Femur (tissue), 1 donor: ENCODE measurements around the gene CRACR2A.
A peak's percentile ranks its signal among the peaks of the same experiment; 100 is the strongest.

Experiments
- DNase-seq: peaks from one replicate; pipeline ENCODE4 v3.0.0-alpha.2; 2017

The CRACR2A gene

GRCh38 chr12:3646561-3647241 is 106.2 kb downstream of the CRACR2A start:
- no peak for DNase-seq

GRCh38 chr12:3645091-3645490 is 107.8 kb downstream of the CRACR2A start:
- DNase-seq, result no peak

GRCh38 chr12:3644104-3644503 is 108.8 kb downstream of the CRACR2A start:
- no peak for DNase-seq

GRCh38 chr12:3641428-3642018 is 111.4 kb downstream of the CRACR2A start:
- DNase-seq, result no peak

GRCh38 chr12:3636328-3636727 is 116.6 kb downstream of the CRACR2A start:
- DNase-seq, result no peak

GRCh38 chr12:3634348-3634747 is 118.6 kb downstream of the CRACR2A start:
- DNase-seq, result no peak

- DNase-seq, result no peak
These were observed 119.5 kb downstream of the CRACR2A start for GRCh38 chr12:3633396-3633795.

- no peak for DNase-seq
These were observed 120.2 kb downstream of the CRACR2A start for GRCh38 chr12:3632754-3633153.

- DNase-seq, result no peak
These were observed 120.7 kb downstream of the CRACR2A start for GRCh38 chr12:3632256-3632655.

- no peak for DNase-seq
These were observed 121.2 kb downstream of the CRACR2A start for GRCh38 chr12:3631759-3632158.

- no peak for DNase-seq
These were observed 121.7 kb downstream of the CRACR2A start for GRCh38 chr12:3631272-3631637.

- no peak for DNase-seq
These were observed 122.2 kb downstream of the CRACR2A start for GRCh38 chr12:3630621-3631271.

- DNase-seq, result no peak
These were observed 122.8 kb downstream of the CRACR2A start for GRCh38 chr12:3630111-3630510.

- no peak for DNase-seq
These were observed 123.7 kb downstream of the CRACR2A start for GRCh38 chr12:3629057-3629830.

GRCh38 chr12:3628629-3629028 is 124.3 kb downstream of the CRACR2A start:
- no peak for DNase-seq

GRCh38 chr12:3627336-3627735 is 125.6 kb downstream of the CRACR2A start:
- no peak for DNase-seq

GRCh38 chr12:3624273-3624672 is 128.6 kb downstream of the CRACR2A start:
- DNase-seq, result no peak

GRCh38 chr12:3622822-3623690 is 129.9 kb downstream of the CRACR2A start:
- no peak for DNase-seq

GRCh38 chr12:3622021-3622821 is 130.7 kb downstream of the CRACR2A start:
- peak; percentile 44 for DNase-seq

- DNase-seq, result no peak
These were observed 132.1 kb downstream of the CRACR2A start for GRCh38 chr12:3620856-3621255.

- no peak for DNase-seq
These were observed 135.3 kb downstream of the CRACR2A start for GRCh38 chr12:3617565-3617964.

GRCh38 chr12:3615862-3616261 is 137.0 kb downstream of the CRACR2A start:
- DNase-seq, result no peak
